Osteocyte (in vitro differentiated cells): ENCODE results near the gene XPO1. TPM values are rescaled to one million over a fixed set of nuclear protein-coding genes. Genes with fewer than 3 reads are reported as not detected.

Experiments used
- DNase-seq: peaks from one replicate; pipeline ENCODE4 v3.0.0; 2021; ENCODE audit warnings: mixed read lengths; ENCODE audit not compliant: unreplicated experiment; ENCODE audit errors: extremely low spot score
- H3K27ac Mint-ChIP-seq: one replicate; pipeline ENCODE4 v1.8.0; 2021; ENCODE audit warnings: mild to moderate bottlenecking, mixed read lengths; ENCODE audit not compliant: unreplicated experiment
- H3K27me3 Mint-ChIP-seq: one replicate; pipeline ENCODE4 v1.8.0; 2021; ENCODE audit warnings: mixed read lengths; ENCODE audit not compliant: unreplicated experiment
- H3K36me3 Mint-ChIP-seq: one replicate; pipeline ENCODE4 v1.8.0; 2021; ENCODE audit warnings: mixed read lengths; ENCODE audit not compliant: unreplicated experiment
- H3K4me1 Mint-ChIP-seq: one replicate; pipeline ENCODE4 v1.8.0; 2021; ENCODE audit warnings: mixed read lengths; ENCODE audit not compliant: unreplicated experiment
- H3K4me3 Mint-ChIP-seq: one replicate; pipeline ENCODE4 v1.8.0; 2021; ENCODE audit warnings: mild to moderate bottlenecking, moderate library complexity, mixed read lengths; ENCODE audit not compliant: unreplicated experiment
- H3K9me3 Mint-ChIP-seq: one replicate; pipeline ENCODE4 v1.8.0; 2021; ENCODE audit warnings: mixed read lengths; ENCODE audit not compliant: unreplicated experiment
- CTCF ChIP-seq: fragments of 200-600 bp; sonication (generic); IDR thresholded peaks from 2 replicates; pipeline ENCODE4 v1.5.0; 2021; ENCODE audit warnings: antibody characterized with exemption, mild to moderate bottlenecking, moderate library complexity
- total RNA-seq: library from RNA; stranded (reverse); gene quantifications from 2 replicates; pipeline ENCODE4 v1.2.1, GENCODE V29; 2021

The XPO1 gene
- total RNA-seq, 1 donor from 2014 or later: 129 TPM

- TF ChIP-seq CTCF: no peak
- no peaks in the 10 kb centered on the region for H3K9me3 Mint-ChIP-seq
Measured at GRCh38 chr2:61538920-61539520, 864 bp upstream of the XPO1 start.

GRCh38 chr2:61537950-61538199 lies 281 bp downstream of the XPO1 start:
- no peaks in the 10 kb centered on the region for H3K9me3 Mint-ChIP-seq
- no peak for TF ChIP-seq CTCF
- no peaks in the 10 kb centered on the region for H3K36me3 Mint-ChIP-seq
- H3K27me3 Mint-ChIP-seq: no peaks in the 10 kb centered on the region
- peak overlapping the region; percentile 99 for H3K27ac Mint-ChIP-seq
- no peak for DNase-seq
- H3K4me1 Mint-ChIP-seq: peaks cover 31% of the 10 kb centered on the region
- H3K4me3 Mint-ChIP-seq: peak overlapping the region; percentile 82

More at GRCh38 chr2:61538920-61539520, 864 bp upstream of the XPO1 start:
- H3K4me1 Mint-ChIP-seq: peaks cover 21% of the 10 kb centered on the region
- no peaks in the 10 kb centered on the region for H3K36me3 Mint-ChIP-seq
- peak overlapping the region; percentile 99 for H3K27ac Mint-ChIP-seq
- H3K4me3 Mint-ChIP-seq: peak overlapping the region; percentile 82
- H3K27me3 Mint-ChIP-seq: no peaks in the 10 kb centered on the region
- DNase-seq: no peak

GRCh38 chr2:61537277-61537949 lies 743 bp downstream of the XPO1 start:
- H3K4me1 Mint-ChIP-seq: peaks cover 31% of the 10 kb centered on the region
- H3K36me3 Mint-ChIP-seq: no peaks in the 10 kb centered on the region
- H3K27ac Mint-ChIP-seq: peak overlapping the region; percentile 99
- peak; percentile 82 for DNase-seq
- H3K9me3 Mint-ChIP-seq: no peaks in the 10 kb centered on the region
- no peaks in the 10 kb centered on the region for H3K27me3 Mint-ChIP-seq
- H3K4me3 Mint-ChIP-seq: peak overlapping the region; percentile 82
- TF ChIP-seq CTCF: no peak

GRCh38 chr2:61536572-61537276 lies 1.4 kb downstream of the XPO1 start:
- Mint-ChIP-seq H3K4me3 (peak overlapping the region; percentile 82), H3K9me3 (no peaks in the 10 kb centered on the region), H3K36me3 (no peaks in the 10 kb centered on the region), H3K4me1 (peaks cover 31% of the 10 kb centered on the region), H3K27ac (peak overlapping the region; percentile 99), H3K27me3 (no peaks in the 10 kb centered on the region)
- no peak for TF ChIP-seq CTCF
- DNase-seq: peak; percentile 88

- Mint-ChIP-seq H3K27me3 (no peaks in the 10 kb centered on the region), H3K4me3 (peak overlapping the region; percentile 82), H3K27ac (peak overlapping the region; percentile 99), H3K4me1 (peaks cover 31% of the 10 kb centered on the region), H3K9me3 (no peaks in the 10 kb centered on the region), H3K36me3 (no peaks in the 10 kb centered on the region)
- no peak for TF ChIP-seq CTCF
- no peak for DNase-seq
Measured at GRCh38 chr2:61536180-61536571, 2.0 kb downstream of the XPO1 start.
